CD4-positive, alpha-beta T cell (primary cell): ENCODE results near the gene MICAL3. TPM values are rescaled to one million over a fixed set of nuclear protein-coding genes. Genes with fewer than 3 reads are reported as not detected.

Experiments
- ATAC-seq: fragments of 200-7000 bp; cut with Tn5 transposase; one replicate; pipeline ENCODE4 v1.10.0; 2022; ENCODE audit warnings: mild to moderate bottlenecking; ENCODE audit not compliant: poor library complexity
- CTCF ChIA-PET: fragments of 350-600 bp; sonication (Branson Sonifier 250); formaldehyde crosslinking; loops from one replicate; lab custom pipeline; 2021; ENCODE audit warnings: antibody characterized with exemption, inconsistent platforms; lab: Charles Lee
- POLR2A ChIA-PET: fragments of 350-600 bp; sonication (Branson Sonifier 250); formaldehyde crosslinking; loops from one replicate; lab custom pipeline; 2021; ENCODE audit warnings: antibody characterized with exemption, inconsistent platforms; lab: Charles Lee
- DNase-seq, 14 experiments: peaks; one replicate each; pipeline ENCODE4 v3.0.0-alpha.2; 2013 to 2020; ENCODE audit warnings: mixed read lengths in 2 of 14
- H3K27ac ChIP-seq, 2 donors: one replicate each; pipeline versions ENCODE4 v1.5.1 to v1.7.0; 2013; ENCODE audit warnings: low read length in 2 of 2, low read depth in 1 of 2, mild to moderate bottlenecking in 1 of 2
- H3K27me3 ChIP-seq, 2 experiments: 1 replicate in 1 of 2; 2 replicates in 1 of 2; pipeline versions ENCODE4 v1.6.1 to v1.7.0; 2013; ENCODE audit warnings: low read length in 2 of 2, control low read depth in 1 of 2, mild to moderate bottlenecking in 1 of 2, moderate library complexity in 1 of 2; ENCODE audit not compliant: insufficient read depth in 2 of 2, control insufficient read depth in 1 of 2
- H3K36me3 ChIP-seq: one replicate; pipeline ENCODE4 v1.6.1; 2013; ENCODE audit warnings: low read length, control low read depth; ENCODE audit not compliant: insufficient read depth
- H3K4me1 ChIP-seq: one replicate; pipeline ENCODE4 v1.6.1; 2013; ENCODE audit warnings: low read length, control low read depth; ENCODE audit not compliant: insufficient read depth
- H3K4me3 ChIP-seq: one replicate; pipeline ENCODE4 v1.5.1; 2013; ENCODE audit warnings: mild to moderate bottlenecking, low read length, moderate library complexity
- H3K9me3 ChIP-seq, 2 experiments: 1 replicate in 1 of 2; 2 replicates in 1 of 2; pipeline versions ENCODE4 v1.6.1 to v1.7.0; 2013; ENCODE audit warnings: low read length in 2 of 2, mild to moderate bottlenecking in 2 of 2, control low read depth in 1 of 2, moderate library complexity in 1 of 2; ENCODE audit not compliant: control insufficient read depth in 1 of 2, insufficient read depth in 1 of 2
- H3K27ac Mint-ChIP-seq: one replicate; pipeline ENCODE4 v1.8.0; 2020; ENCODE audit warnings: mixed read lengths
- H3K27me3 Mint-ChIP-seq: one replicate; pipeline ENCODE4 v1.8.0; 2021; ENCODE audit warnings: mixed read lengths
- H3K36me3 Mint-ChIP-seq: one replicate; pipeline ENCODE4 v1.8.0; 2021; ENCODE audit warnings: low read depth, mixed read lengths
- H3K4me1 Mint-ChIP-seq: one replicate; pipeline ENCODE4 v1.8.0; 2021; ENCODE audit warnings: low read depth, mixed read lengths
- H3K4me3 Mint-ChIP-seq: one replicate; pipeline ENCODE4 v1.8.0; 2020; ENCODE audit warnings: mild to moderate bottlenecking, mixed read lengths
- H3K9me3 Mint-ChIP-seq: one replicate; pipeline ENCODE4 v1.8.0; 2020; ENCODE audit warnings: mixed read lengths
- intact Hi-C, 2 experiments: fragments of 100-400 bp; cut with DNase I in 1 of 2; cut with micrococcal nuclease in 1 of 2; formaldehyde crosslinking; loops; one replicate each; pipeline versions ENCODE4 v1.15.1 to v1.9.0; 2023 to 2025; cut with DNase I, micrococcal nuclease
- total RNA-seq, 174 experiments: library from RNA in 2 of 174; stranded (reverse) in 2 of 174; gene quantifications; one replicate each; pipeline ENCODE4 v1.2.3 and lab custom pipeline; 2021 to 2026
- TF ChIP-seq, protein P1 (sequence below): fragments of 200-600 bp; IDR thresholded peaks from one replicate; pipeline ENCODE4 v1.8.0; 2022; ENCODE audit warnings: antibody characterized with exemption, mild to moderate bottlenecking

Gene MICAL3
- total RNA-seq, 2 experiments from 2014 or later: 9.4 to 9.9 TPM

DNA sequence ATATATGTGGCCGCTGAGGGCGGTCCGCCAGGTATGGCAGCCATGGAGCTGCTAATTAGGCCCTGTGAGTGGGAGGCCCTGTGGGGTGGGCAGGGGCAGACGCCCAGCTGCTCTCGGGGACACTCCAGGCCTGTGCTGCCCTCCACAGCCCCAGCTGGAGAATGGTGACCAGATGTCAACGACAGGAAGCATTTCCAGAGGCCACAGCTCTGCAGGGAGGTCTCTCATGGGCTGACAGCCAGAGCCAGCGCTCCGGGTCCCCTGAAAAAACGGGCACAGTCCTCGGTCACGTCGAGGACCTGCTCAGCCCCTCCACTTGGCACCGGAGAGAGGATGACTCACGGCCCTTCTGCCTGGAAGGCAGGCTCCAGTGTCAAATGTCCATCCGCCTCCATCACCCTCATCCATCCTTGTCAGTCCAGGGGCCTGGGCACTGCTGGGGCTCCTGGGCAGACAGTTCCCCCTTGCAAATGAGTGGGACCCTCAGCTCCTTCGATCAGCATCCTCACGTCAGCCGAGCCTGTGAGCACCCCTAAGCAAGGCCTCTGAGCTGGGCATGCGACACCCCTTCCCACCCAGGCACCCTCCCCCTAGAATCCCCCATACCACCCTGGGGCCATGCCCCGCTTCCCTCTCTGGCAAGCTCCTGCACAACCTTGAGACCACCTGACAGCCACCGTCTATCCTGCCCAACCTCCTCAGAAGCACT, 252.0 kb downstream of the MICAL3 start:
- no peaks in the 10 kb centered on the region for H3K9me3 ChIP-seq
- Mint-ChIP-seq H3K36me3 (peaks cover 17% of the 10 kb centered on the region), H3K27me3 (no peaks in the 10 kb centered on the region), H3K9me3 (no peaks in the 10 kb centered on the region), H3K27ac (peak overlapping the region; percentile 90), H3K4me1 (peaks cover 73% of the 10 kb centered on the region), H3K4me3 (peak overlapping the region; percentile 90)
- H3K27ac ChIP-seq: peak overlapping the region in 1 of 2 donors; percentile 55
- peaks cover 15% of the 10 kb centered on the region for H3K36me3 ChIP-seq
- TF ChIP-seq, protein P1, sequence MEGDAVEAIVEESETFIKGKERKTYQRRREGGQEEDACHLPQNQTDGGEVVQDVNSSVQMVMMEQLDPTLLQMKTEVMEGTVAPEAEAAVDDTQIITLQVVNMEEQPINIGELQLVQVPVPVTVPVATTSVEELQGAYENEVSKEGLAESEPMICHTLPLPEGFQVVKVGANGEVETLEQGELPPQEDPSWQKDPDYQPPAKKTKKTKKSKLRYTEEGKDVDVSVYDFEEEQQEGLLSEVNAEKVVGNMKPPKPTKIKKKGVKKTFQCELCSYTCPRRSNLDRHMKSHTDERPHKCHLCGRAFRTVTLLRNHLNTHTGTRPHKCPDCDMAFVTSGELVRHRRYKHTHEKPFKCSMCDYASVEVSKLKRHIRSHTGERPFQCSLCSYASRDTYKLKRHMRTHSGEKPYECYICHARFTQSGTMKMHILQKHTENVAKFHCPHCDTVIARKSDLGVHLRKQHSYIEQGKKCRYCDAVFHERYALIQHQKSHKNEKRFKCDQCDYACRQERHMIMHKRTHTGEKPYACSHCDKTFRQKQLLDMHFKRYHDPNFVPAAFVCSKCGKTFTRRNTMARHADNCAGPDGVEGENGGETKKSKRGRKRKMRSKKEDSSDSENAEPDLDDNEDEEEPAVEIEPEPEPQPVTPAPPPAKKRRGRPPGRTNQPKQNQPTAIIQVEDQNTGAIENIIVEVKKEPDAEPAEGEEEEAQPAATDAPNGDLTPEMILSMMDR: no peak
- intact Hi-C loops: loop anchor here in 1 of 2 experiments (10.0 kb wide), 1 partner anchor 138 kb away; the partner anchor contains the start of gene BCL2L13
- no peaks in the 10 kb centered on the region for H3K27me3 ChIP-seq
- POLR2A ChIA-PET: interaction anchor here (0.8 to 1.9 kb wide), 3 partner anchors 9 to 305 kb away, joined by 4 to 6 read pairs (median 5); partner anchors contain the start of genes BCL2L13 and PEX26
- ATAC-seq: no peak
- H3K4me3 ChIP-seq: peak overlapping the region; percentile 76
- peaks cover 84% of the 10 kb centered on the region for H3K4me1 ChIP-seq
- CTCF ChIA-PET: interaction anchor here (0.9 to 3.2 kb wide), 2 partner anchors 13 to 304 kb away, joined by 3 to 16 read pairs; no protein-coding TSS in a partner anchor
- DNase-seq: no peak

DNA sequence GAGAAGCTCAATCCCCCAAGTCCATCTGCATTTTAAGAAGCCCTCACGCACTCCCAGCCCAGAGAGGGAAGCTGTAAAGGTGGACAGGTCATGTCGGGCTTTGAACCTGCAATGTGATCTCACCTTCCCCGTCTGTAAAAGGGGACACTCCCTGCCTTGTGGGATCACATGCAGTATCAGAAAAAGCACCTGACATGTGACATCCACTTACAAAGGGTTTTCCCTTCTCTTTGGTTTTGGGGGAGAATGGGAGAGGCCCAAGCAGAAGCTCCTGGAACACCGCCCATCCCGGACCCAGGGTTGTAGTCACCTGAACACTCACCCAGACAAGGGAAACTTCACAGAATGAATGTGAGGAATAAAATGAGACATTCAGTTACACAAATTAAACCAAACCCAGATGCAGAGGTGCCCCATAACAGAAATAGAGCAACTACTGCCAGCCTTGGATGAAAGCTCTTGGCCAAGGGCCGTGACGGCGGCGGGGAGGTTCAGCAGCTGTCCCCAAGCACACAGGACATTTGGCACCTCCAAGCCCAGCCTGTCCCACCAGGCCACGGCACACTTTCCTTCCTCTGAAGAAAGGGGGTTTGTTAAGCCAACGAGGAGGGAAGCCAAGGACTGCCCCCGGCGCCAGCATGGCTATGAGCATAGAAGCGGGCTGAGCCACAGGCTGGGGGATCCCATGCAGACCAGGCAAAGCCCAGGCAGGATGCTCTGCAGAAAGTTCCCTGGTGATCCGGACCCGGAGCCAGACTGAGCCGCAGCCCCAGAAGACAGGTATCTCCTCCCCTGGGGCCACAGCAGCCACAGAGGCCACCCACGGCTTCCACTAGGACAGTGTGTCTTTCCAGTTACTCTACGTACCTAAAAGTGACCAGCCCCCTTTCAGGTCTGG, 253.9 kb downstream of the MICAL3 start:
- Mint-ChIP-seq H3K4me1 (peaks cover 60% of the 10 kb centered on the region), H3K36me3 (peaks cover 11% of the 10 kb centered on the region), H3K27ac (peak overlapping the region; percentile 90), H3K4me3 (peak overlapping the region; percentile 45), H3K9me3 (no peaks in the 10 kb centered on the region), H3K27me3 (no peaks in the 10 kb centered on the region)
- H3K27ac ChIP-seq: no peak overlapping the region
- H3K4me3 ChIP-seq: no peak overlapping the region
- H3K9me3 ChIP-seq: no peaks in the 10 kb centered on the region
- TF ChIP-seq, protein P1: no peak
- H3K27me3 ChIP-seq: no peaks in the 10 kb centered on the region
- peaks cover 15% of the 10 kb centered on the region for H3K36me3 ChIP-seq
- DNase-seq (no peak), ATAC-seq (no peak)
- peaks cover 80% of the 10 kb centered on the region for H3K4me1 ChIP-seq
- ChIA-PET CTCF (interaction anchor here (0.6 to 1.4 kb wide), 3 partner anchors 10 to 15 kb away, joined by 3 read pairs; no protein-coding TSS in a partner anchor), POLR2A (no interaction called here)
- intact Hi-C loops: loop anchor here in 1 of 2 experiments (10.0 kb wide), 1 partner anchor 136 kb away; the partner anchor contains the start of gene BCL2L13

DNA sequence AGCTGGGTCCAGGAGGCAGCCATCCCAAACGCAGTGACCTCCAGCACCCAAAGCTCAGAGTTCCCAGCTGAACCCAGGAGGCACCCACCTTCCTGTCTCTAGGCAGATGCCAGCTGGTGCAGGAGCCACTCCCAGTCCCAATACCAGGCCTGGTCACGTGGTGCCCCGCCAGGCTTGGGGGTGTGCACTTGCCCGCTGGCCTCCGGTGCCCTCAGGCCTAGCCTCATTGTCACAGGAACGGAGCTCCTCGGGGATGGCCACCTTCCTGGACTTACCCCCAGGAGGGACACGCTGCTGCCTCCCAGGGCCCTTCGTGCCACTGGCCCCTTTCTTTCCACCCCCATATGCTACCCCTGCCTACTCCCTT, 254.7 kb downstream of the MICAL3 start:
- Mint-ChIP-seq H3K36me3 (peaks cover 11% of the 10 kb centered on the region), H3K4me1 (peaks cover 60% of the 10 kb centered on the region), H3K4me3 (peak overlapping the region; percentile 45), H3K9me3 (no peaks in the 10 kb centered on the region), H3K27me3 (no peaks in the 10 kb centered on the region), H3K27ac (peak overlapping the region; percentile 82)
- intact Hi-C loops: loop anchor here in 1 of 2 experiments (2.0 to 10.0 kb wide), 2 partner anchors 15 to 135 kb away; partner anchors contain the start of gene BCL2L13
- TF ChIP-seq, protein P1: no peak
- H3K9me3 ChIP-seq: no peaks in the 10 kb centered on the region
- H3K27me3 ChIP-seq: no peaks in the 10 kb centered on the region
- ATAC-seq: no peak
- ChIA-PET POLR2A (no interaction called here), CTCF (interaction anchor here (0.6 to 1.4 kb wide), 3 partner anchors 9 to 16 kb away, joined by 3 read pairs; no protein-coding TSS in a partner anchor)
- no peak overlapping the region for H3K4me3 ChIP-seq
- DNase-seq: no peak
- peaks cover 75% of the 10 kb centered on the region for H3K4me1 ChIP-seq
- peaks cover 15% of the 10 kb centered on the region for H3K36me3 ChIP-seq
- no peak overlapping the region for H3K27ac ChIP-seq
